Peyer's patch (tissue), 4 donors: Measurements from ENCODE around the gene SLF2.

Experiments
- POLR2A ChIP-seq, 2 donors: fragments of 450-650 bp; IDR thresholded peaks; one replicate each; pipeline ENCODE4 v1.5.1; 2017; ENCODE audit warnings: antibody characterized with exemption in 2 of 2, mild to moderate bottlenecking in 2 of 2, moderate library complexity in 2 of 2
- TF ChIP-seq, protein P1 (sequence below), 6 experiments: fragments of 450-650 bp in 4 of 6; fragments of 200-600 bp in 2 of 6; sonication (generic) in 1 of 6; IDR thresholded peaks; one replicate each; pipeline ENCODE4 v1.5.1; 2017 to 2019; ENCODE audit warnings: antibody characterized with exemption in 6 of 6, mild to moderate bottlenecking in 3 of 6, moderate library complexity in 1 of 6

DNA sequence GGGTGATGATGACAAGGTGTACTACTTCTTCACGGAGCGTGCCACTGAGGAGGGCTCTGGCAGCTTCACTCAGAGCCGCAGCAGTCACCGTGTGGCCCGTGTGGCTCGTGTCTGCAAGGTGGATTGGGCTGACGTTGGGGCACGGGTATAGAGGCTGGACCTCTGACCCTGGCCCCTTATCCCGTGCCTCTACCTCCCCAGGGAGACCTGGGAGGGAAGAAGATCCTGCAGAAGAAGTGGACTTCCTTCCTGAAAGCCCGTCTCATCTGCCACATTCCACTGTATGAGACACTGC lies 66.1 kb downstream of the SLF2 start:
- TF ChIP-seq, protein P1, sequence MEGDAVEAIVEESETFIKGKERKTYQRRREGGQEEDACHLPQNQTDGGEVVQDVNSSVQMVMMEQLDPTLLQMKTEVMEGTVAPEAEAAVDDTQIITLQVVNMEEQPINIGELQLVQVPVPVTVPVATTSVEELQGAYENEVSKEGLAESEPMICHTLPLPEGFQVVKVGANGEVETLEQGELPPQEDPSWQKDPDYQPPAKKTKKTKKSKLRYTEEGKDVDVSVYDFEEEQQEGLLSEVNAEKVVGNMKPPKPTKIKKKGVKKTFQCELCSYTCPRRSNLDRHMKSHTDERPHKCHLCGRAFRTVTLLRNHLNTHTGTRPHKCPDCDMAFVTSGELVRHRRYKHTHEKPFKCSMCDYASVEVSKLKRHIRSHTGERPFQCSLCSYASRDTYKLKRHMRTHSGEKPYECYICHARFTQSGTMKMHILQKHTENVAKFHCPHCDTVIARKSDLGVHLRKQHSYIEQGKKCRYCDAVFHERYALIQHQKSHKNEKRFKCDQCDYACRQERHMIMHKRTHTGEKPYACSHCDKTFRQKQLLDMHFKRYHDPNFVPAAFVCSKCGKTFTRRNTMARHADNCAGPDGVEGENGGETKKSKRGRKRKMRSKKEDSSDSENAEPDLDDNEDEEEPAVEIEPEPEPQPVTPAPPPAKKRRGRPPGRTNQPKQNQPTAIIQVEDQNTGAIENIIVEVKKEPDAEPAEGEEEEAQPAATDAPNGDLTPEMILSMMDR (IDR thresholded peaks at IDR 0.05), result no peak
- TF ChIP-seq POLR2A (IDR thresholded peaks at IDR 0.05), result no peak
